ENCODE measurements around the gene MAP3K19. TPM values are rescaled to one million over a fixed set of nuclear protein-coding genes. Genes with fewer than 3 reads are reported as not detected.

The MAP3K19 gene
- total RNA-seq, 1 donor from 2014 or later, result not detected

- no peak for DNase-seq (ENCODE audit: low spot score)
- H3K9me3 Mint-ChIP-seq (ENCODE audit: unreplicated experiment), result peaks cover 4% of the 10 kb centered on the region
- TF ChIP-seq CTCF (IDR thresholded peaks at IDR 0.05; ENCODE audit: unreplicated experiment), result no peak
- H3K36me3 Mint-ChIP-seq (ENCODE audit: low read depth, unreplicated experiment), result peaks cover 17% of the 10 kb centered on the region
- peaks cover 5% of the 10 kb centered on the region for H3K4me1 Mint-ChIP-seq (ENCODE audit: unreplicated experiment)
- no peak overlapping the region for H3K4me3 Mint-ChIP-seq (ENCODE audit: unreplicated experiment)
- no peaks in the 10 kb centered on the region for H3K27me3 Mint-ChIP-seq (ENCODE audit: unreplicated experiment)
- H3K27ac Mint-ChIP-seq (ENCODE audit: unreplicated experiment), result no peak overlapping the region
Measured at GRCh38 chr2:135078417-135078816, 31.2 kb upstream of the MAP3K19 start.

- H3K4me1 Mint-ChIP-seq (ENCODE audit: unreplicated experiment), result peaks cover 5% of the 10 kb centered on the region
- no peak overlapping the region for H3K4me3 Mint-ChIP-seq (ENCODE audit: unreplicated experiment)
- TF ChIP-seq CTCF (IDR thresholded peaks at IDR 0.05; ENCODE audit: unreplicated experiment), result no peak
- peaks cover 2% of the 10 kb centered on the region for H3K27me3 Mint-ChIP-seq (ENCODE audit: unreplicated experiment)
- H3K36me3 Mint-ChIP-seq (ENCODE audit: low read depth, unreplicated experiment), result peaks cover 30% of the 10 kb centered on the region
- no peak for DNase-seq (ENCODE audit: low spot score)
- no peak overlapping the region for H3K27ac Mint-ChIP-seq (ENCODE audit: unreplicated experiment)
- H3K9me3 Mint-ChIP-seq (ENCODE audit: unreplicated experiment), result peaks cover 10% of the 10 kb centered on the region
Measured at GRCh38 chr2:135076556-135076955, 29.3 kb upstream of the MAP3K19 start.

GRCh38 chr2:135074216-135074615, 27.0 kb upstream of the MAP3K19 start:
- Mint-ChIP-seq H3K27ac (ENCODE audit: unreplicated experiment) (no peak overlapping the region), H3K9me3 (ENCODE audit: unreplicated experiment) (peaks cover 10% of the 10 kb centered on the region), H3K27me3 (ENCODE audit: unreplicated experiment) (peaks cover 2% of the 10 kb centered on the region), H3K4me1 (ENCODE audit: unreplicated experiment) (peaks cover 2% of the 10 kb centered on the region), H3K36me3 (ENCODE audit: low read depth, unreplicated experiment) (peaks cover 44% of the 10 kb centered on the region), H3K4me3 (ENCODE audit: unreplicated experiment) (no peak overlapping the region)
- TF ChIP-seq CTCF (IDR thresholded peaks at IDR 0.05; ENCODE audit: unreplicated experiment), result no peak
- no peak for DNase-seq (ENCODE audit: low spot score)

- no peak for TF ChIP-seq CTCF (IDR thresholded peaks at IDR 0.05; ENCODE audit: unreplicated experiment)
- Mint-ChIP-seq H3K9me3 (ENCODE audit: unreplicated experiment) (peaks cover 10% of the 10 kb centered on the region), H3K4me1 (ENCODE audit: unreplicated experiment) (no peaks in the 10 kb centered on the region), H3K36me3 (ENCODE audit: low read depth, unreplicated experiment) (peaks cover 51% of the 10 kb centered on the region), H3K27me3 (ENCODE audit: unreplicated experiment) (peaks cover 2% of the 10 kb centered on the region), H3K4me3 (ENCODE audit: unreplicated experiment) (peak overlapping the region; percentile 53), H3K27ac (ENCODE audit: unreplicated experiment) (no peak overlapping the region)
- no peak for DNase-seq (ENCODE audit: low spot score)
Measured at GRCh38 chr2:135072125-135072997, 25.1 kb upstream of the MAP3K19 start.

GRCh38 chr2:135066710-135067109, 19.5 kb upstream of the MAP3K19 start:
- Mint-ChIP-seq H3K9me3 (ENCODE audit: unreplicated experiment) (no peaks in the 10 kb centered on the region), H3K27ac (ENCODE audit: unreplicated experiment) (no peak overlapping the region), H3K36me3 (ENCODE audit: low read depth, unreplicated experiment) (peaks cover 28% of the 10 kb centered on the region), H3K4me1 (ENCODE audit: unreplicated experiment) (peaks cover 5% of the 10 kb centered on the region), H3K27me3 (ENCODE audit: unreplicated experiment) (no peaks in the 10 kb centered on the region), H3K4me3 (ENCODE audit: unreplicated experiment) (no peak overlapping the region)
- no peak for DNase-seq (ENCODE audit: low spot score)
- TF ChIP-seq CTCF (IDR thresholded peaks at IDR 0.05; ENCODE audit: unreplicated experiment), result no peak

All from endothelial cell (in vitro differentiated cells).